Measurements from ENCODE around the gene MIOS.
A peak's percentile ranks its signal among the peaks of the same experiment; 100 is the strongest.

The MIOS gene

GRCh38 chr7:7565746-7566650 is 686 bp upstream of the MIOS start:
- Histone ChIP-seq H3K36me3 (ENCODE audit: insufficient read depth, low read length) (no peaks in the 10 kb centered on the region), H3K27me3 (ENCODE audit: insufficient read depth, low read length, poor library complexity, severe bottlenecking) (no peaks in the 10 kb centered on the region), H3K4me1 (ENCODE audit: insufficient read depth, low read length, poor library complexity, severe bottlenecking) (peaks cover 46% of the 10 kb centered on the region), H2AFZ (ENCODE audit: low read length) (peak overlapping the region; percentile 64), H3K9ac (ENCODE audit: low read depth, low read length, poor library complexity, severe bottlenecking) (peak overlapping the region; percentile 92), H3K4me3 (ENCODE audit: low read length, poor library complexity, severe bottlenecking) (peak overlapping the region; percentile 99), H4K20me1 (ENCODE audit: insufficient read depth, low read length, poor library complexity, severe bottlenecking) (peaks cover 12% of the 10 kb centered on the region), H3K9me3 (ENCODE audit: insufficient read depth, low read depth, low read length) (no peaks in the 10 kb centered on the region), H3F3A (ENCODE audit: low read depth) (no peaks in the 10 kb centered on the region; the same call in 1 of the 2 replicates), H3K9me2 (replicated peaks; ENCODE audit: low read depth, low read length) (no peaks in the 10 kb centered on the region), H3K4me2 (ENCODE audit: low read depth, low read length, poor library complexity, severe bottlenecking) (peak overlapping the region; percentile 71), H3K79me2 (ENCODE audit: insufficient read depth, low read length) (peaks cover 39% of the 10 kb centered on the region)
- TF ChIP-seq EZH2phosphoT487 (IDR thresholded peaks at IDR 0.05; ENCODE audit: borderline replicate concordance) = no peak
- TF ChIP-seq, protein P1, sequence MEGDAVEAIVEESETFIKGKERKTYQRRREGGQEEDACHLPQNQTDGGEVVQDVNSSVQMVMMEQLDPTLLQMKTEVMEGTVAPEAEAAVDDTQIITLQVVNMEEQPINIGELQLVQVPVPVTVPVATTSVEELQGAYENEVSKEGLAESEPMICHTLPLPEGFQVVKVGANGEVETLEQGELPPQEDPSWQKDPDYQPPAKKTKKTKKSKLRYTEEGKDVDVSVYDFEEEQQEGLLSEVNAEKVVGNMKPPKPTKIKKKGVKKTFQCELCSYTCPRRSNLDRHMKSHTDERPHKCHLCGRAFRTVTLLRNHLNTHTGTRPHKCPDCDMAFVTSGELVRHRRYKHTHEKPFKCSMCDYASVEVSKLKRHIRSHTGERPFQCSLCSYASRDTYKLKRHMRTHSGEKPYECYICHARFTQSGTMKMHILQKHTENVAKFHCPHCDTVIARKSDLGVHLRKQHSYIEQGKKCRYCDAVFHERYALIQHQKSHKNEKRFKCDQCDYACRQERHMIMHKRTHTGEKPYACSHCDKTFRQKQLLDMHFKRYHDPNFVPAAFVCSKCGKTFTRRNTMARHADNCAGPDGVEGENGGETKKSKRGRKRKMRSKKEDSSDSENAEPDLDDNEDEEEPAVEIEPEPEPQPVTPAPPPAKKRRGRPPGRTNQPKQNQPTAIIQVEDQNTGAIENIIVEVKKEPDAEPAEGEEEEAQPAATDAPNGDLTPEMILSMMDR (conservative IDR thresholded peaks at IDR 0.05; ENCODE audit: low read length) = no peak

- Histone ChIP-seq H3K79me2 (ENCODE audit: insufficient read depth, low read length) (peaks cover 57% of the 10 kb centered on the region), H2AFZ (ENCODE audit: low read length) (no peak overlapping the region), H3K9ac (ENCODE audit: low read depth, low read length, poor library complexity, severe bottlenecking) (peak overlapping the region; percentile 92), H3K27me3 (ENCODE audit: insufficient read depth, low read length, poor library complexity, severe bottlenecking) (no peaks in the 10 kb centered on the region), H3K36me3 (ENCODE audit: insufficient read depth, low read length) (no peaks in the 10 kb centered on the region), H3K4me3 (ENCODE audit: low read length, poor library complexity, severe bottlenecking) (peak overlapping the region; percentile 99), H3F3A (ENCODE audit: low read depth) (no peaks in the 10 kb centered on the region; the same call in 1 of the 2 replicates), H3K4me2 (ENCODE audit: low read depth, low read length, poor library complexity, severe bottlenecking) (peak overlapping the region; percentile 91), H3K9me2 (replicated peaks; ENCODE audit: low read depth, low read length) (no peaks in the 10 kb centered on the region), H3K9me3 (ENCODE audit: insufficient read depth, low read depth, low read length) (no peaks in the 10 kb centered on the region), H3K4me1 (ENCODE audit: insufficient read depth, low read length, poor library complexity, severe bottlenecking) (peaks cover 56% of the 10 kb centered on the region), H4K20me1 (ENCODE audit: insufficient read depth, low read length, poor library complexity, severe bottlenecking) (peaks cover 15% of the 10 kb centered on the region)
- no peak for TF ChIP-seq EZH2phosphoT487 (IDR thresholded peaks at IDR 0.05; ENCODE audit: borderline replicate concordance)
- TF ChIP-seq, protein P1 (conservative IDR thresholded peaks at IDR 0.05; ENCODE audit: low read length) = no peak
These were observed 1.3 kb downstream of the MIOS start for GRCh38 chr7:7567898-7568531.

DNA sequence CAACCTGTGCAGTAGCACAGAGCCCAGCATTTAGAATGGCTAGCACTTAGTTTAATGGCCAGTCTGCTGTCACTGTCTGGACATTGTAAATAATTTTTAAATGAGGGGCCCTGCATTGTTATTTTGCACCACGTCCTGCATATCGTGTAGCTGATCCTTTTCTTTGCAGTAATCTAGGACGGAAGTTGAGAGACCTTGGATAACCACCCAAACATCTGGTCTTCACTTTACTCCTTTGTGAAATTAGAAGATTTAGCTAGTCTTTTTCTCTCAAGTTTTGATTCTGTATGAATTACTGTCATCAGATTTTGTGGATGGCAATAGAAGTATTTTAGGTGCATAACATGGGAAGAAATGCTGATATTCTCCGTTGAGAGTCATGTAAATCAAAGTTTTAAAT is 1.9 kb downstream of the MIOS start:
- H3K36me3 ChIP-seq (ENCODE audit: insufficient read depth, low read length) = no peaks in the 10 kb centered on the region
- H2AFZ ChIP-seq (ENCODE audit: low read length) = no peak overlapping the region
- no peaks in the 10 kb centered on the region for H3K9me2 ChIP-seq (replicated peaks; ENCODE audit: low read depth, low read length)
- TF ChIP-seq, protein P1 (conservative IDR thresholded peaks at IDR 0.05; ENCODE audit: low read length) = no peak
- TF ChIP-seq EZH2phosphoT487 (IDR thresholded peaks at IDR 0.05; ENCODE audit: borderline replicate concordance) = no peak
- H3F3A ChIP-seq (ENCODE audit: low read depth) = no peaks in the 10 kb centered on the region; the same call in 1 of the 2 replicates
- H3K4me2 ChIP-seq (ENCODE audit: low read depth, low read length, poor library complexity, severe bottlenecking) = peak overlapping the region; percentile 91
- H3K4me1 ChIP-seq (ENCODE audit: insufficient read depth, low read length, poor library complexity, severe bottlenecking) = peaks cover 56% of the 10 kb centered on the region
- peaks cover 15% of the 10 kb centered on the region for H4K20me1 ChIP-seq (ENCODE audit: insufficient read depth, low read length, poor library complexity, severe bottlenecking)
- H3K27me3 ChIP-seq (ENCODE audit: insufficient read depth, low read length, poor library complexity, severe bottlenecking) = no peaks in the 10 kb centered on the region
- no peaks in the 10 kb centered on the region for H3K9me3 ChIP-seq (ENCODE audit: insufficient read depth, low read depth, low read length)
- H3K9ac ChIP-seq (ENCODE audit: low read depth, low read length, poor library complexity, severe bottlenecking) = peak overlapping the region; percentile 92
- peak overlapping the region; percentile 99 for H3K4me3 ChIP-seq (ENCODE audit: low read length, poor library complexity, severe bottlenecking)
- H3K79me2 ChIP-seq (ENCODE audit: insufficient read depth, low read length) = peaks cover 61% of the 10 kb centered on the region
